ENCODE measurements around the gene DNAJB6. TPM values are rescaled to one million over a fixed set of nuclear protein-coding genes. Genes with fewer than 3 reads are reported as not detected.
A peak's percentile ranks its signal among the peaks of the same experiment; 100 is the strongest.

Gene DNAJB6
- total RNA-seq, 2 donors from 2014 or later, result 116 to 154 TPM

DNA sequence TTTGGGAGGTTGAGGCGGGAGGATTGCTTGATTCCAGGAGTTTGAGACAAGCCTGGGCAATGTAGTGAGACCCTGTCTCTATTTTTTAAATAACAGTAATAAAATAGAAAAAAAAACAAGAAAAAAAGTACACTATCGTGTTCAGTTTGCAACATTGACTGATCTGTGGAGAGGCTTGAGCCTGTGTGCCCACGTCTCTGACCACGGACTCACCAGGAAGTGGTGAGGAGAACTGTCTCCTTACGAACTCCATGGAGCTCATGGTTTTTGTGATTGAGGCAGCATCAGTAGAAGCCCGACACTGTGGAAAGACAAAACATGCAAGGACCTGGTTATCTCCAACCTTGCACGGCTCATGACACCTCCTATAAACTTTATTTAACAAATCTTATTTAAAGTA, 23.9 kb upstream of the DNAJB6 start:
- Histone ChIP-seq H3K4me1 (ENCODE audit: control insufficient read depth in 1 of 2, low read depth in 2 of 2) (no peaks in the 10 kb centered on the region), H3K4me3 (no peak overlapping the region)
- ATAC-seq (ENCODE audit: insufficient number of reproducible peaks, low FRiP score, low read depth), result no peak

DNA sequence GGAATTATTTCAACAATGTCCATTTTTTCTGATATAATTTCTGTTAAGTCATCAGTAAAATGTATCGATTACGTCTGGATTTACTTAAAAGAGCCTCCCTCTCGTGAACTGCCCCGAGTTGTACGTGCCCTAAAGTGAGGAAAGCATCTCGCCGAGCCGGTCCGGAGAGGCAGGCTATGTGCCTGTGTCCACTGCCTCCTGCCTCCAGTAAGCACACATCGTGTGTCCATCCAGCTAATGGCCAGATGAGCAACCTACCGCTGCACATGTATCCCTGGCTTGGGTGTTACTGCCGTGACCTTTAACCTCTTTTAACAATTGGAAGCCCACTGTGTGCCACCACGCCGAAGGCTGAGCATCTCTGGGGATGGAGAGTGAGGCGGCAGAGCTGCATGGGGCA, 23.2 kb upstream of the DNAJB6 start:
- no peaks in the 10 kb centered on the region for H3K36me3 ChIP-seq
- TF ChIP-seq, protein P1, sequence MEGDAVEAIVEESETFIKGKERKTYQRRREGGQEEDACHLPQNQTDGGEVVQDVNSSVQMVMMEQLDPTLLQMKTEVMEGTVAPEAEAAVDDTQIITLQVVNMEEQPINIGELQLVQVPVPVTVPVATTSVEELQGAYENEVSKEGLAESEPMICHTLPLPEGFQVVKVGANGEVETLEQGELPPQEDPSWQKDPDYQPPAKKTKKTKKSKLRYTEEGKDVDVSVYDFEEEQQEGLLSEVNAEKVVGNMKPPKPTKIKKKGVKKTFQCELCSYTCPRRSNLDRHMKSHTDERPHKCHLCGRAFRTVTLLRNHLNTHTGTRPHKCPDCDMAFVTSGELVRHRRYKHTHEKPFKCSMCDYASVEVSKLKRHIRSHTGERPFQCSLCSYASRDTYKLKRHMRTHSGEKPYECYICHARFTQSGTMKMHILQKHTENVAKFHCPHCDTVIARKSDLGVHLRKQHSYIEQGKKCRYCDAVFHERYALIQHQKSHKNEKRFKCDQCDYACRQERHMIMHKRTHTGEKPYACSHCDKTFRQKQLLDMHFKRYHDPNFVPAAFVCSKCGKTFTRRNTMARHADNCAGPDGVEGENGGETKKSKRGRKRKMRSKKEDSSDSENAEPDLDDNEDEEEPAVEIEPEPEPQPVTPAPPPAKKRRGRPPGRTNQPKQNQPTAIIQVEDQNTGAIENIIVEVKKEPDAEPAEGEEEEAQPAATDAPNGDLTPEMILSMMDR (IDR thresholded peaks at IDR 0.05), result no peak
- ATAC-seq (ENCODE audit: insufficient number of reproducible peaks, low FRiP score, low read depth), result no peak
- no peaks in the 10 kb centered on the region for H3K9me3 ChIP-seq
- no peak overlapping the region for H3K27ac ChIP-seq
- no peaks in the 10 kb centered on the region for H3K4me1 ChIP-seq (ENCODE audit: control insufficient read depth in 1 of 2, low read depth in 2 of 2)
- no peak for DNase-seq (ENCODE audit: low spot score)
- no peaks in the 10 kb centered on the region for H3K27me3 ChIP-seq (replicated peaks; ENCODE audit: insufficient read depth)
- H3K4me3 ChIP-seq, result no peak overlapping the region

More for the DNA sequence above, 23.9 kb upstream of the DNAJB6 start:
- H3K27me3 ChIP-seq (replicated peaks; ENCODE audit: insufficient read depth), result no peaks in the 10 kb centered on the region
- H3K36me3 ChIP-seq, result no peaks in the 10 kb centered on the region
- H3K9me3 ChIP-seq, result no peaks in the 10 kb centered on the region
- no peak for DNase-seq (ENCODE audit: low spot score)
- TF ChIP-seq, protein P1 (IDR thresholded peaks at IDR 0.05), result no peak
- H3K27ac ChIP-seq, result no peak overlapping the region

DNA sequence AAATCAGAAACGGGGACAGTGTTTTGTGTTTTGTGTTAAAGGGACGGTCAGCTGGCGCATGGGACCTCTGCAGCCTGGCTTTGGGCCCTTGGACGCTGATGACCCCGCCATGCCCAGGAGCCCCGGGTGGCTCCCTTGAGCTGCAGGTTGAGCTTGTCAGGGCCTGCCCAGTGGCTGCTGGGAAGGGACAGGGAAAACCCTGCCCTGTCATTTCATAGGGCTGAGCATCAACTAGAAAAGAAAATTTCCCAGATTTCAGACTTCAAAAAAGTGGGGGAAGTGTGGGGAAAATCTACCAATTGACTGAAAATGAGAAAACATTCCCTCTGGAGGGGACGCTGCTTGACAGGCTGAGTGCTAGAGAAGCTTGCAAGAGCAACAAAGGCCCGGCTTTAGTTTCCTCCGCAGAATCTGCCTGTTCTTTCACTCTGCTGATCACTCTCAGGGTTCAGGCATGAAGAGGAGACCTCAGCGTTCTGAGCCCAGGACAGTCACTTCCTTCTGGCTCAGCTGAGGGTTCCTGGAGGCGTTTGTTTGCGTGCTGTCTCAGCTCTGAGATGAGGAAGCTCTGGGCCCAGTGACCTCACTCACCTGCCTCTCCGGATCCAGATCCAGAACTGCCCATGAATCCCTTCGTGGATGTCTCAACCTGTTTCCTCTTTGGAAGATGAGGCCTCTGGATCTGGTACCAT, 18.6 kb upstream of the DNAJB6 start:
- no peaks in the 10 kb centered on the region for H3K27me3 ChIP-seq (replicated peaks; ENCODE audit: insufficient read depth)
- peak overlapping the region in 1 of 2 donors; percentile 32 for H3K27ac ChIP-seq
- no peaks in the 10 kb centered on the region for H3K36me3 ChIP-seq
- H3K9me3 ChIP-seq, result no peaks in the 10 kb centered on the region
- DNase-seq (ENCODE audit: low spot score), result no peak
- no peak overlapping the region for H3K4me3 ChIP-seq
- peaks cover 0 to 10% of the 10 kb centered on the region in 2 donors for H3K4me1 ChIP-seq (ENCODE audit: control insufficient read depth in 1 of 2, low read depth in 2 of 2)
- ATAC-seq (ENCODE audit: insufficient number of reproducible peaks, low FRiP score, low read depth), result no peak
- TF ChIP-seq, protein P1 (IDR thresholded peaks at IDR 0.05), result no peak

DNA sequence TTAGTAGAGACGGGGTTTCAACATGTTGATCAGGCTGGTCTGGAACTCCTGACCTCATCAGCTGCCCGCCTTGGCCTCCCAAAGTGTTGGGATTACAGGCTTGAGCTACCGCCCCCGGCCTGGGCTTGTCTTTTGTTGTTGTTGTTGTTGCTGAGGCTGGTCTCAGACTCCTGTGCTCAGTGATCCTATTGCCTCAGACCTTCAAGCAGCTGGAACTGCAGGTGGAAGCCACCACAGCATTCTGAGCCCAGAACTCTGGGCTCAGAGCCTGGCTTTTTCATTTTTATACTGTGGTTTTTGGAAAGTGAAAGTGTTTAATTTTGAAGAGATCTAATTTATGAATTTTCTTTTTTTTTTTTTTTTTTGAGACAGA, 16.2 kb upstream of the DNAJB6 start:
- Histone ChIP-seq H3K36me3 (no peaks in the 10 kb centered on the region), H3K4me1 (ENCODE audit: control insufficient read depth in 1 of 2, low read depth in 2 of 2) (peaks cover 0 to 10% of the 10 kb centered on the region in 2 donors), H3K27me3 (replicated peaks; ENCODE audit: insufficient read depth) (no peaks in the 10 kb centered on the region), H3K9me3 (no peaks in the 10 kb centered on the region), H3K27ac (peak overlapping the region; percentile 18 to 49), H3K4me3 (peak overlapping the region; percentile 42)
- DNase-seq (ENCODE audit: low spot score) (no peak), ATAC-seq (ENCODE audit: insufficient number of reproducible peaks, low FRiP score, low read depth) (no peak)
- TF ChIP-seq, protein P1 (IDR thresholded peaks at IDR 0.05), result no peak

DNA sequence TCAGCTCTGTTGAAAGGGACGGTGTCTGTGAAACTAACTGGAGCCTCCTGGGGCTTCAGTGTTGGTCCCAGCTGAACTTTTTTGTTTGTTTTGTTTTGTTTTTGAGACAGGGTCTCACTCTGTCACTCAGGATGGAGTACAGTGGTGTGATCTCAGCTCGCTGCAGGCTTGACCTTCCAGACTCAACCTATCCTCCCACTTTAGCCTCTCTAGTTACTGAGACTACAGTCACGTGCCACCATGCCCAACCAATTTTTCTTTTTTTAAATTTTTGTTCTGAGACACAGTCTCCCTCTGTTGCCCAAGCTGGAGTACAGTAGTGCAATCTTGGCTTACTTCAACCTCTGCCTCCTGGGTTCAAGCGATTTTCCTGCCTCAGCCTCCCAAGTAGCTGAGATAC, 13.4 kb upstream of the DNAJB6 start:
- peaks cover 0 to 10% of the 10 kb centered on the region in 2 donors for H3K4me1 ChIP-seq (ENCODE audit: control insufficient read depth in 1 of 2, low read depth in 2 of 2)
- H3K9me3 ChIP-seq, result no peaks in the 10 kb centered on the region
- DNase-seq (ENCODE audit: low spot score), result no peak
- ATAC-seq (ENCODE audit: insufficient number of reproducible peaks, low FRiP score, low read depth), result no peak
- TF ChIP-seq, protein P1 (IDR thresholded peaks at IDR 0.05), result no peak
- no peak overlapping the region for H3K27ac ChIP-seq
- H3K4me3 ChIP-seq, result no peak overlapping the region
- no peaks in the 10 kb centered on the region for H3K36me3 ChIP-seq
- H3K27me3 ChIP-seq (replicated peaks; ENCODE audit: insufficient read depth), result no peaks in the 10 kb centered on the region

All from thoracic aorta (tissue), 2 donors.